Activated T-cell treated with anti-CD3 and anti-CD28 coated beads, Interleukin-2, amount 50 U/mL, for 72 hours (primary cell): ENCODE measurements around the gene DMXL1. TPM values are rescaled to one million over a fixed set of nuclear protein-coding genes. Genes with fewer than 3 reads are reported as not detected.

Experiments used
- ATAC-seq, 2 donors: fragments of 150-1000 bp; cut with Tn5 transposase; replicated peaks in 1 of 2; 2 replicates each; pipeline ENCODE4 v1.10.0; 2021; ENCODE audit warnings: moderate library complexity in 2 of 2, mild to moderate bottlenecking in 1 of 2
- DNase-seq, 2 donors: peaks; one replicate each; pipeline ENCODE4 v3.0.0; 2021 to 2022; ENCODE audit warnings: mixed read lengths in 1 of 2
- H3K27ac Mint-ChIP-seq: one replicate; pipeline ENCODE4 v1.8.0; 2022; ENCODE audit warnings: mild to moderate bottlenecking, moderate library complexity, mixed read lengths
- H3K27me3 Mint-ChIP-seq: one replicate; pipeline ENCODE4 v1.8.0; 2022; ENCODE audit warnings: low read depth, mixed read lengths
- H3K36me3 Mint-ChIP-seq, 2 donors: one replicate each; pipeline ENCODE4 v1.8.0; 2022; ENCODE audit warnings: mixed read lengths in 2 of 2, mild to moderate bottlenecking in 1 of 2; ENCODE audit not compliant: insufficient read depth in 2 of 2
- H3K4me1 Mint-ChIP-seq: one replicate; pipeline ENCODE4 v1.8.0; 2022; ENCODE audit warnings: low read depth, mixed read lengths
- H3K4me3 Mint-ChIP-seq, 2 donors: one replicate each; pipeline ENCODE4 v1.8.0; 2022; ENCODE audit warnings: mild to moderate bottlenecking in 2 of 2, mixed read lengths in 2 of 2, moderate library complexity in 2 of 2
- H3K9me3 Mint-ChIP-seq, 2 donors: one replicate each; pipeline ENCODE4 v1.8.0; 2022; ENCODE audit warnings: mixed read lengths in 2 of 2
- total RNA-seq, 2 donors: library from RNA; stranded (reverse); gene quantifications; one replicate each; pipeline ENCODE4 v1.2.3, GENCODE V29; 2022

DMXL1 gene
- total RNA-seq, 2 donors from 2014 or later, result 34.8 to 43.6 TPM

GRCh38 chr5:119274030-119274766 lies 203.3 kb downstream of the DMXL1 start:
- Mint-ChIP-seq H3K36me3 (peaks cover 0 to 2% of the 10 kb centered on the region in 2 donors), H3K9me3 (no peaks in the 10 kb centered on the region), H3K4me1 (peaks cover 95% of the 10 kb centered on the region), H3K4me3 (peak overlapping the region; percentile 96 to 99), H3K27ac (peak overlapping the region; percentile 100), H3K27me3 (no peaks in the 10 kb centered on the region)
- DNase-seq (no peak), ATAC-seq (peak; percentile 1 to 30)

GRCh38 chr5:119274767-119275130 lies 203.9 kb downstream of the DMXL1 start:
- DNase-seq, result peak; percentile 33 to 38
- Mint-ChIP-seq H3K9me3 (no peaks in the 10 kb centered on the region), H3K27me3 (no peaks in the 10 kb centered on the region), H3K27ac (peak overlapping the region; percentile 100), H3K4me3 (peak overlapping the region; percentile 96 to 99), H3K36me3 (no peaks in the 10 kb centered on the region), H3K4me1 (peaks cover 100% of the 10 kb centered on the region)
- ATAC-seq, result peak; percentile 77 to 80

- DNase-seq (no peak), ATAC-seq (peak in 1 of 2 donors; percentile 17)
- Mint-ChIP-seq H3K36me3 (no peaks in the 10 kb centered on the region), H3K27me3 (no peaks in the 10 kb centered on the region), H3K4me3 (peak overlapping the region; percentile 96 to 99), H3K27ac (peak overlapping the region; percentile 100), H3K4me1 (peaks cover 100% of the 10 kb centered on the region), H3K9me3 (no peaks in the 10 kb centered on the region)
These were observed 204.3 kb downstream of the DMXL1 start for GRCh38 chr5:119275146-119275545.

GRCh38 chr5:119275601-119276173 lies 204.8 kb downstream of the DMXL1 start:
- Mint-ChIP-seq H3K27ac (peak overlapping the region; percentile 100), H3K4me3 (peak overlapping the region; percentile 96 to 99)

GRCh38 chr5:119276978-119277377 lies 206.1 kb downstream of the DMXL1 start:
- no peak for ATAC-seq
- H3K27ac Mint-ChIP-seq, result peak overlapping the region; percentile 97
- DNase-seq, result no peak
- peaks cover 100% of the 10 kb centered on the region for H3K4me1 Mint-ChIP-seq
- no peaks in the 10 kb centered on the region for H3K9me3 Mint-ChIP-seq
- peaks cover 3 to 7% of the 10 kb centered on the region in 2 donors for H3K36me3 Mint-ChIP-seq
- no peaks in the 10 kb centered on the region for H3K27me3 Mint-ChIP-seq
- peak overlapping the region; percentile 78 to 81 for H3K4me3 Mint-ChIP-seq

More at GRCh38 chr5:119275601-119276173, 204.8 kb downstream of the DMXL1 start:
- Mint-ChIP-seq H3K36me3 (no peaks in the 10 kb centered on the region), H3K9me3 (no peaks in the 10 kb centered on the region), H3K4me1 (peaks cover 100% of the 10 kb centered on the region), H3K27me3 (no peaks in the 10 kb centered on the region)
- peak; percentile 48 to 58 for DNase-seq
- peak; percentile 37 to 42 for ATAC-seq

- peak overlapping the region; percentile 78 to 81 for H3K4me3 Mint-ChIP-seq
These were observed 208.2 kb downstream of the DMXL1 start for GRCh38 chr5:119279093-119279492.

GRCh38 chr5:119280380-119280779 lies 209.5 kb downstream of the DMXL1 start:
- Mint-ChIP-seq H3K4me3 (peak overlapping the region; percentile 61 to 76), H3K4me1 (peaks cover 100% of the 10 kb centered on the region), H3K36me3 (peaks cover 3 to 11% of the 10 kb centered on the region in 2 donors), H3K27ac (peak overlapping the region; percentile 97), H3K9me3 (no peaks in the 10 kb centered on the region), H3K27me3 (no peaks in the 10 kb centered on the region)
- DNase-seq, result no peak
- no peak for ATAC-seq

More at GRCh38 chr5:119279093-119279492, 208.2 kb downstream of the DMXL1 start:
- H3K9me3 Mint-ChIP-seq, result no peaks in the 10 kb centered on the region
- ATAC-seq, result no peak
- peak overlapping the region; percentile 97 for H3K27ac Mint-ChIP-seq
- DNase-seq, result no peak
- peaks cover 100% of the 10 kb centered on the region for H3K4me1 Mint-ChIP-seq
- peaks cover 3 to 11% of the 10 kb centered on the region in 2 donors for H3K36me3 Mint-ChIP-seq
- no peaks in the 10 kb centered on the region for H3K27me3 Mint-ChIP-seq

GRCh38 chr5:119282628-119283027 lies 211.7 kb downstream of the DMXL1 start:
- Mint-ChIP-seq H3K4me3 (peak overlapping the region; percentile 11 to 23), H3K27ac (peak overlapping the region; percentile 99), H3K36me3 (peaks cover 3 to 11% of the 10 kb centered on the region in 2 donors), H3K4me1 (peaks cover 100% of the 10 kb centered on the region), H3K27me3 (no peaks in the 10 kb centered on the region), H3K9me3 (no peaks in the 10 kb centered on the region)
- ATAC-seq, result no peak
- DNase-seq, result no peak

GRCh38 chr5:119284031-119284430 lies 213.1 kb downstream of the DMXL1 start:
- no peak for ATAC-seq
- Mint-ChIP-seq H3K27ac (peak overlapping the region; percentile 99), H3K27me3 (no peaks in the 10 kb centered on the region), H3K9me3 (no peaks in the 10 kb centered on the region), H3K4me1 (peaks cover 100% of the 10 kb centered on the region), H3K4me3 (peak overlapping the region; percentile 53 to 79), H3K36me3 (peaks cover 3 to 11% of the 10 kb centered on the region in 2 donors)
- DNase-seq, result no peak

- no peaks in the 10 kb centered on the region for H3K27me3 Mint-ChIP-seq
- peak overlapping the region; percentile 99 for H3K27ac Mint-ChIP-seq
- DNase-seq (no peak), ATAC-seq (no peak)
- peaks cover 3 to 11% of the 10 kb centered on the region in 2 donors for H3K36me3 Mint-ChIP-seq
- H3K4me3 Mint-ChIP-seq, result peak overlapping the region; percentile 65 to 79
- H3K4me1 Mint-ChIP-seq, result peaks cover 100% of the 10 kb centered on the region
- no peaks in the 10 kb centered on the region for H3K9me3 Mint-ChIP-seq
These were observed 214.4 kb downstream of the DMXL1 start for GRCh38 chr5:119285070-119285916.

- ATAC-seq (peak; percentile 41 to 46), DNase-seq (no peak)
- no peaks in the 10 kb centered on the region for H3K9me3 Mint-ChIP-seq
These were observed 215.9 kb downstream of the DMXL1 start for GRCh38 chr5:119286511-119287488.

GRCh38 chr5:119287547-119288111 lies 216.7 kb downstream of the DMXL1 start:
- H3K4me1 Mint-ChIP-seq, result peaks cover 100% of the 10 kb centered on the region
- ATAC-seq, result peak; percentile 58 to 65

More at GRCh38 chr5:119286511-119287488, 215.9 kb downstream of the DMXL1 start:
- Mint-ChIP-seq H3K4me3 (peak overlapping the region; percentile 65 to 79), H3K36me3 (peaks cover 1 to 4% of the 10 kb centered on the region in 2 donors), H3K27ac (peak overlapping the region; percentile 99), H3K27me3 (no peaks in the 10 kb centered on the region), H3K4me1 (peaks cover 100% of the 10 kb centered on the region)

More at GRCh38 chr5:119287547-119288111, 216.7 kb downstream of the DMXL1 start:
- Mint-ChIP-seq H3K27ac (peak overlapping the region; percentile 99), H3K9me3 (no peaks in the 10 kb centered on the region), H3K36me3 (peaks cover 1 to 6% of the 10 kb centered on the region in 2 donors), H3K27me3 (no peaks in the 10 kb centered on the region), H3K4me3 (peak overlapping the region; percentile 65 to 79)
- peak; percentile 39 to 46 for DNase-seq
